MM.1S (cell line): ENCODE measurements around the gene EPHA7.

Source experiments
- DNase-seq: peaks from one replicate; pipeline ENCODE4 v3.0.0-alpha.2; 2015
- H2AFZ ChIP-seq: fragments of 300-600 bp; sonication (generic); 2 replicates; pipeline ENCODE4 v1.6.0; 2016; ENCODE audit warnings: antibody characterized with exemption, low read length
- H3F3A ChIP-seq: fragments of 300-600 bp; sonication (generic); 2 replicates; pipeline ENCODE4 v1.6.1; 2016; ENCODE audit warnings: mild to moderate bottlenecking, antibody characterized with exemption, low read length, moderate library complexity, mixed read lengths; ENCODE audit not compliant: insufficient read depth
- H3K27ac ChIP-seq: fragments of 300-600 bp; sonication (generic); 2 replicates; pipeline ENCODE4 v1.5.1; 2016; ENCODE audit warnings: mild to moderate bottlenecking, low read length
- H3K27me3 ChIP-seq: fragments of 300-600 bp; sonication (generic); replicated peaks from 2 replicates; pipeline ENCODE4 v1.6.0; 2016; ENCODE audit warnings: low read length; ENCODE audit not compliant: insufficient read depth
- H3K36me3 ChIP-seq: fragments of 300-600 bp; sonication (generic); replicated peaks from 2 replicates; pipeline ENCODE4 v1.6.1; 2016; ENCODE audit warnings: mild to moderate bottlenecking, low read length, mixed read lengths; ENCODE audit not compliant: insufficient read depth
- H3K4me1 ChIP-seq: fragments of 300-600 bp; sonication (generic); 2 replicates; pipeline ENCODE4 v1.6.1; 2016; ENCODE audit warnings: low read length, mixed read lengths
- H3K4me2 ChIP-seq: fragments of 300-600 bp; sonication (generic); 2 replicates; pipeline ENCODE4 v1.6.0; 2016; ENCODE audit warnings: low read depth, low read length
- H3K4me3 ChIP-seq: fragments of 300-600 bp; sonication (generic); 2 replicates; pipeline ENCODE4 v1.5.1; 2016; ENCODE audit warnings: low read length, mixed read lengths
- H3K79me2 ChIP-seq: fragments of 300-600 bp; sonication (generic); 2 replicates; pipeline ENCODE4 v1.6.1; 2016; ENCODE audit warnings: mixed run types, low read length, mixed read lengths
- H3K9ac ChIP-seq: fragments of 300-600 bp; sonication (generic); 2 replicates; pipeline ENCODE4 v1.6.1; 2016; ENCODE audit warnings: low read length, mixed read lengths
- H3K9me2 ChIP-seq: fragments of 300-600 bp; sonication (generic); replicated peaks from 2 replicates; pipeline ENCODE4 v1.6.1; 2016; ENCODE audit warnings: mild to moderate bottlenecking, low read length, mixed read lengths; ENCODE audit not compliant: insufficient read depth
- H3K9me3 ChIP-seq: fragments of 300-600 bp; sonication (generic); replicated peaks from 2 replicates; pipeline ENCODE4 v1.6.1; 2016; ENCODE audit warnings: mild to moderate bottlenecking, low read length, mixed read lengths; ENCODE audit not compliant: insufficient read depth
- H4K20me1 ChIP-seq: fragments of 300-600 bp; sonication (generic); 2 replicates; pipeline ENCODE4 v1.6.1; 2016; ENCODE audit warnings: mild to moderate bottlenecking, low read length, moderate library complexity, mixed read lengths; ENCODE audit not compliant: insufficient read depth
- CTCF ChIP-seq: fragments of 300-600 bp; sonication (generic); IDR thresholded peaks from 2 replicates; pipeline ENCODE4 v1.5.1; 2016; ENCODE audit warnings: antibody characterized with exemption, low read length, mixed read lengths
- EZH2 ChIP-seq: fragments of 300-600 bp; sonication (generic); optimal IDR thresholded peaks from 2 replicates; pipeline ENCODE3; 2017; ENCODE audit warnings: low read depth, mild to moderate bottlenecking, antibody characterized with exemption, low read length, mixed read lengths
- EZH2phosphoT487 ChIP-seq: fragments of 300-600 bp; sonication (generic); IDR thresholded peaks from 2 replicates; pipeline ENCODE4 v1.6.1; 2018; ENCODE audit warnings: antibody characterized with exemption, low read length

Gene EPHA7

GRCh38 chr6:93323630-93324029, 95.7 kb downstream of the EPHA7 start:
- H3K4me3 ChIP-seq = no peak overlapping the region
- H3K27ac ChIP-seq = no peak overlapping the region
- H3K9ac ChIP-seq = no peak overlapping the region
- no peak overlapping the region for H2AFZ ChIP-seq
- DNase-seq = no peak
- H3K4me1 ChIP-seq = peaks cover 2% of the 10 kb centered on the region; the same call in 1 of the 2 replicates
- no peaks in the 10 kb centered on the region for H3K9me3 ChIP-seq
- no peaks in the 10 kb centered on the region for H3K79me2 ChIP-seq
- no peaks in the 10 kb centered on the region for H3K9me2 ChIP-seq
- H3K27me3 ChIP-seq = no peaks in the 10 kb centered on the region
- TF ChIP-seq EZH2 (no peak), CTCF (no peak)
- H3K4me2 ChIP-seq = no peak overlapping the region
- H4K20me1 ChIP-seq = no peaks in the 10 kb centered on the region
- H3K36me3 ChIP-seq = no peaks in the 10 kb centered on the region
- H3F3A ChIP-seq = no peaks in the 10 kb centered on the region

- TF ChIP-seq CTCF (no peak), EZH2phosphoT487 (no peak), EZH2 (no peak)
- H3F3A ChIP-seq = no peaks in the 10 kb centered on the region
- H3K4me2 ChIP-seq = no peak overlapping the region
- no peaks in the 10 kb centered on the region for H3K79me2 ChIP-seq
- no peak overlapping the region for H3K4me3 ChIP-seq
- no peak for DNase-seq
- H3K27ac ChIP-seq = no peak overlapping the region
- H3K9me3 ChIP-seq = no peaks in the 10 kb centered on the region
- H3K9ac ChIP-seq = no peak overlapping the region
- H4K20me1 ChIP-seq = no peaks in the 10 kb centered on the region
- H3K36me3 ChIP-seq = no peaks in the 10 kb centered on the region
- H3K9me2 ChIP-seq = no peaks in the 10 kb centered on the region
- peaks cover 2% of the 10 kb centered on the region; the same call in 1 of the 2 replicates for H3K4me1 ChIP-seq
- no peak overlapping the region for H2AFZ ChIP-seq
- no peaks in the 10 kb centered on the region for H3K27me3 ChIP-seq
Measured at GRCh38 chr6:93322651-93323050, 96.7 kb downstream of the EPHA7 start.

- Histone ChIP-seq H3K36me3 (no peaks in the 10 kb centered on the region), H3K27ac (no peak overlapping the region), H3K9me2 (no peaks in the 10 kb centered on the region), H2AFZ (no peak overlapping the region), H3K9ac (no peak overlapping the region), H3K4me3 (no peak overlapping the region), H3K4me2 (no peak overlapping the region), H4K20me1 (no peaks in the 10 kb centered on the region), H3K9me3 (no peaks in the 10 kb centered on the region), H3K27me3 (no peaks in the 10 kb centered on the region), H3K79me2 (no peaks in the 10 kb centered on the region), H3F3A (no peaks in the 10 kb centered on the region), H3K4me1 (no peaks in the 10 kb centered on the region)
- TF ChIP-seq EZH2phosphoT487 = no peak
- no peak for TF ChIP-seq EZH2
- no peak for TF ChIP-seq CTCF
- no peak for DNase-seq
Measured at GRCh38 chr6:93319304-93319703, 100.1 kb downstream of the EPHA7 start.

GRCh38 chr6:93318121-93318520, 101.2 kb downstream of the EPHA7 start:
- no peaks in the 10 kb centered on the region for H3K27me3 ChIP-seq
- no peaks in the 10 kb centered on the region for H4K20me1 ChIP-seq
- no peaks in the 10 kb centered on the region for H3K79me2 ChIP-seq
- no peaks in the 10 kb centered on the region for H3K36me3 ChIP-seq
- no peaks in the 10 kb centered on the region for H3K4me1 ChIP-seq
- no peaks in the 10 kb centered on the region for H3K9me3 ChIP-seq
- no peak overlapping the region for H2AFZ ChIP-seq
- H3K4me2 ChIP-seq = no peak overlapping the region
- no peaks in the 10 kb centered on the region for H3K9me2 ChIP-seq
- DNase-seq = no peak
- no peak overlapping the region for H3K9ac ChIP-seq
- H3K27ac ChIP-seq = no peak overlapping the region
- TF ChIP-seq EZH2 (no peak), EZH2phosphoT487 (no peak), CTCF (no peak)
- H3K4me3 ChIP-seq = no peak overlapping the region
- H3F3A ChIP-seq = no peaks in the 10 kb centered on the region
